ENCODE data around the gene SFRP5.
A peak's percentile ranks its signal among the peaks of the same experiment; 100 is the strongest.

Gene SFRP5

DNA sequence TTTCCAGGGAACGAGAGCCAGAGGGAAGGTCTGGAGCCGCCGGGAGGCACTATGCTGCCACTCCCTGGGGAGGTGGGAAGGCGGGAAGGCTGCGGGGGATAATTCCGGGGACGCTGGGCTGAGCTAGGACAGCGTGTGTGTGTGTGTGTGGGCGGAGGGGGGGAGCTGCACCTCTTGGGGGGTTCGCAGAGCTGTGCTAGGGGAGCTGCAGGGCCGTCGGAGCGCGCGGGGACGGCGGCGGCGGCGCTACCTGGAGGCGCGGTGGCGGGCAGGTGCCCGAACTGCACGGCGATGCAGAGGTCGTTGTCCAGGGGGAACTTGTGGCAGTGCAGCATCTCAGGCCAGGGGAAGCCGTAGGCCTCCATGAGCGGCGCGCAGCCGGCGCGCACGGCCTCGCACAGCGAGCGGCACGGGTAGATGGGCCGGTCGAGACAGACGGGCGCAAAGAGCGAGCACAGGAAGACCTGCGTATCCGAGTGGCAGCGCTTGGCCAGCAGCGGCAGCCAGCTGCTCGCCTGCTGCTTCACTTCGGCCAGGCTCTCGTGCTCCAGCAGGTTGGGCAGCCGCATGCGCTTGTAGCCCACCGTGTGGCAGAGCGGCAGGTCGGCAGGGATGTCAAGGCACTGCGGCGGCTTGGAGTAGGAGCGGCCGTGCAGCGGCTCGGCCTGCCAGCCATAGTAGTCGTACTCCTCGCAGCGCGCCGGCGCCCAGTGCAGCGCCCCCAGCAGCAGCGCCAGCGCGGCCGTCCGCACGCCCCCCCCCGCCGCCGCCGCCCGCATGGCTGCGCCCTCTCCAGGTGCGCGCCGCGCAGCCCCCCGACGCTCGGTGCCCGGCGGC is 526 bp downstream of the SFRP5 start:
- peak overlapping the region; percentile 65 to 75 (median 73) for H3K4me3 Mint-ChIP-seq
- H3K27ac Mint-ChIP-seq: no peak overlapping the region
- H3K27me3 Mint-ChIP-seq (ENCODE audit: low read depth): peaks cover 92% of the 10 kb centered on the region
- H3K9me3 Mint-ChIP-seq: no peaks in the 10 kb centered on the region
- H3K36me3 Mint-ChIP-seq (ENCODE audit: low read depth): no peaks in the 10 kb centered on the region
- TF ChIP-seq CTCF (IDR thresholded peaks at IDR 0.05; ENCODE audit: unreplicated experiment in 3 of 3): no peak
- H3K4me1 Mint-ChIP-seq: peaks cover 9% of the 10 kb centered on the region

- Mint-ChIP-seq H3K27me3 (ENCODE audit: low read depth) (peaks cover 88% of the 10 kb centered on the region), H3K4me3 (peak overlapping the region in 2 of 3 experiments; percentile 41 to 73), H3K36me3 (ENCODE audit: low read depth) (no peaks in the 10 kb centered on the region), H3K9me3 (no peaks in the 10 kb centered on the region), H3K27ac (no peak overlapping the region), H3K4me1 (peaks cover 9% of the 10 kb centered on the region)
- no peak for TF ChIP-seq CTCF (IDR thresholded peaks at IDR 0.05; ENCODE audit: unreplicated experiment in 3 of 3)
Observed at GRCh38 chr10:97770255-97770654, 1.5 kb downstream of the SFRP5 start.

DNA sequence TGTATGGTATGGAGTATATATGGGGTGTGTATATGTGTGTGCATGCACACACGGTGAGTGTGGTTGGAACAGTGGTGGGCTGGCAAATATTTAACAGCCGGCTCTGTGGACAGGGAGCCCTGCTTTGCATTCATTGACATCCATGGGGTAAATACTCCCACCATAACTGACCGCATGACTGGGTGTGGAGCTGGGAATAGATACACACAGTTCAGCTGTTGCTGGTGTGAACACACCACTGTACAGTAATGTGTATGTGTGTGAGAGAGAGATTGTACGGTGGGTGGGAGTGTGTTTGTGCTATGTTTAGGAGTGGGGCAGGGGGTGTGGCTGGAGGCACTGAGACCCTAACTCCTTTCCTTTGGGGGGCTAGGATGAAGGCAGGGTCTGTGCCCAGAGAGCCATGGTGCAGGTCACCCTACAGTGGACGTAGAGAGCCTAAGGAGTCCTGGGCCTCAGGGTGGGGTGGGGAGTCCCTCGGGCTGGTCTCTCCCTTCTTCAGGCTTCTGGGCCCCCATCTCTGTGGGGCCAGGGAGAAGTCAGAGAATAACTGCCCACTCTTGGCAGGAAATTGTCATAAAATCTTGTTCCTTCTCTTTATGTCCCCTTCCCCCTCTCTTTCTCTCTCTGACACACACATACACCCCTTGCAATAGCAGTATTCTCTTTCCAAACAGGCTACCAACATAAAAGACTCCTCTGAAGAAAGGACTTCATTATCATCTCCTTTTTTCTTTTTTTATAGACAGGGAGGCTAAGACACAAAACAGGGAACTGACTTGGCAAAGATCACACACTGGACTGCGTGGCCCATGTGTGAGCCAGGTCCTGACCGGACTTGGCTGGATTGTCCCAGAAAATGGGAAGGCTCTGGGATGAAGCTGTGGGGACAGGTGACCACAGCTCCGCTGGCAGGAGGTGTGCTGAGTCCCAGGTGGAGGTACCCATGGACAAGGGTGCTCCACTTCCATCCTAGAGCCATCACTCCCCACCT is 3.2 kb downstream of the SFRP5 start:
- Mint-ChIP-seq H3K4me1 (peaks cover 21% of the 10 kb centered on the region), H3K4me3 (no peak overlapping the region), H3K36me3 (ENCODE audit: low read depth) (no peaks in the 10 kb centered on the region), H3K27ac (no peak overlapping the region), H3K27me3 (ENCODE audit: low read depth) (peaks cover 77% of the 10 kb centered on the region), H3K9me3 (no peaks in the 10 kb centered on the region)
- TF ChIP-seq CTCF (IDR thresholded peaks at IDR 0.05; ENCODE audit: unreplicated experiment in 3 of 3): no peak

DNA sequence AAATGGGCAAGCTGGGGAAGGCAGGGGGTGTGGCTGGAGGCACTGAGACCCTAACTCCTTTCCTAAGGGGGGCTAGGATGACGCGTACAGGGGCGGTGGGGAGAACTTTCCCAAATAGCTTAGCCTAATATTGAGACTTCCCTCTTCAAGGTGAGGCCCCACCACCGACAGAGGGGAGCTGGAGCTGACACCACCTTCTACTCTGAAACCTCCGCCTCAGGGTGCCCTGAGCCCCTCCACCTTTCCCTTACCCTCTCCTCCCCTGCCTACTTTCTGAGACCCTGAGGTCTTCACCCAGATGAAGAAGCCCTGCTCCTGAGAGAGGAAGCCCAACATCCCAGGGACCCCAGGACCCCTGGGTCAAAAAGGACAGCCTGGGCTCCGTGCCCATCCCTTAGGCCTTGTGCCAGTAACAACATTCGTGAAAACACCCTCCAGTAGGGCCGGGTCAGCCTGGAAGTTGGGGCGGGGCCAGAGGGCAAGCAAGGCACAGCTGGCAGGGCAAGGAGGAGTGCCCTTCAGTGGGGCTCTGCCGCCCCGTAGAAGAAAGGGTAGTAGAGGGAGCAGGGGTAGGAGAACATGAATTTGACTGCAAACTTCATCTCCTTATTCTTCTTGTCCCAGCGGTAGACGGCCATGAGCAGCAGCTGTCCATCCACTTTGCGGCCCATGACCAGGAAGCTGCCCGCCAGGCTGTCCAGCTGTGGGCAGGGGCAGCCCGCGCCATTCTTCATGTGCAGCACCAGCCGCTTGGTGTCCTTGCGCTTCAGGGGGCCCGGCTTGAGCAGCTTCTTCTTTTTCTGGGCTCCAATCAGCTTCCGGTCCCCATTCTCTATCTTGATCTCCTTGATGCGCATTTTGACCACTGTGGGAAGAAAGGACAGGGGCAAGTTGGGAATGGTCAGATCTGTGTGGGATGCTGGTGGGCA is 4.5 kb downstream of the SFRP5 start:
- Mint-ChIP-seq H3K27me3 (ENCODE audit: low read depth) (peaks cover 63% of the 10 kb centered on the region), H3K27ac (no peak overlapping the region), H3K4me1 (peaks cover 19% of the 10 kb centered on the region), H3K4me3 (no peak overlapping the region), H3K9me3 (no peaks in the 10 kb centered on the region), H3K36me3 (ENCODE audit: low read depth) (no peaks in the 10 kb centered on the region)
- TF ChIP-seq CTCF (IDR thresholded peaks at IDR 0.05; ENCODE audit: unreplicated experiment in 3 of 3): no peak

- H3K4me1 Mint-ChIP-seq: peaks cover 15% of the 10 kb centered on the region
- H3K27me3 Mint-ChIP-seq (ENCODE audit: low read depth): peaks cover 55% of the 10 kb centered on the region
- H3K4me3 Mint-ChIP-seq: no peak overlapping the region
- H3K36me3 Mint-ChIP-seq (ENCODE audit: low read depth): peaks cover 6% of the 10 kb centered on the region
- H3K9me3 Mint-ChIP-seq: no peaks in the 10 kb centered on the region
- H3K27ac Mint-ChIP-seq: no peak overlapping the region
- no peak for TF ChIP-seq CTCF (IDR thresholded peaks at IDR 0.05; ENCODE audit: unreplicated experiment in 3 of 3)
Observed at GRCh38 chr10:97766106-97766810, 5.5 kb downstream of the SFRP5 start.

All from nephron (organoid).